GM23338 (cell line): Measurements from ENCODE around the gene EPHX1.

Experiments
- EZH2 ChIP-seq: fragments of 200-600 bp; sonication (generic); IDR thresholded peaks from one replicate; pipeline ENCODE4 v1.8.0; 2017; ENCODE audit warnings: antibody characterized with exemption, mild to moderate bottlenecking, low read depth; ENCODE audit not compliant: unreplicated experiment
- POLR2AphosphoS5 ChIP-seq: IDR thresholded peaks from 2 replicates; pipeline ENCODE4 v1.6.1; 2016; ENCODE audit warnings: antibody characterized with exemption, low read depth
- TF ChIP-seq, protein P1 (sequence below), 2 experiments: fragments of 200-600 bp in 1 of 2; sonication (generic) in 1 of 2; conservative IDR thresholded peaks; 2 replicates each; pipeline versions ENCODE4 v1.5.1 to v1.6.1; 2016 to 2017; ENCODE audit warnings: antibody characterized with exemption in 2 of 2, low read depth in 2 of 2, mild to moderate bottlenecking in 2 of 2, moderate library complexity in 1 of 2
- TF ChIP-seq, protein P2 (sequence below): IDR thresholded peaks from 2 replicates; pipeline ENCODE4 v1.6.1; 2016; ENCODE audit warnings: antibody characterized with exemption

GRCh38 chr1:225808136-225808535, 1.8 kb upstream of the EPHX1 start:
- TF ChIP-seq, protein P1, sequence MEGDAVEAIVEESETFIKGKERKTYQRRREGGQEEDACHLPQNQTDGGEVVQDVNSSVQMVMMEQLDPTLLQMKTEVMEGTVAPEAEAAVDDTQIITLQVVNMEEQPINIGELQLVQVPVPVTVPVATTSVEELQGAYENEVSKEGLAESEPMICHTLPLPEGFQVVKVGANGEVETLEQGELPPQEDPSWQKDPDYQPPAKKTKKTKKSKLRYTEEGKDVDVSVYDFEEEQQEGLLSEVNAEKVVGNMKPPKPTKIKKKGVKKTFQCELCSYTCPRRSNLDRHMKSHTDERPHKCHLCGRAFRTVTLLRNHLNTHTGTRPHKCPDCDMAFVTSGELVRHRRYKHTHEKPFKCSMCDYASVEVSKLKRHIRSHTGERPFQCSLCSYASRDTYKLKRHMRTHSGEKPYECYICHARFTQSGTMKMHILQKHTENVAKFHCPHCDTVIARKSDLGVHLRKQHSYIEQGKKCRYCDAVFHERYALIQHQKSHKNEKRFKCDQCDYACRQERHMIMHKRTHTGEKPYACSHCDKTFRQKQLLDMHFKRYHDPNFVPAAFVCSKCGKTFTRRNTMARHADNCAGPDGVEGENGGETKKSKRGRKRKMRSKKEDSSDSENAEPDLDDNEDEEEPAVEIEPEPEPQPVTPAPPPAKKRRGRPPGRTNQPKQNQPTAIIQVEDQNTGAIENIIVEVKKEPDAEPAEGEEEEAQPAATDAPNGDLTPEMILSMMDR (conservative IDR thresholded peaks at IDR 0.05; ENCODE audit: low read depth in 2 of 2), result no peak
- no peak for TF ChIP-seq EZH2
- TF ChIP-seq, protein P2, sequence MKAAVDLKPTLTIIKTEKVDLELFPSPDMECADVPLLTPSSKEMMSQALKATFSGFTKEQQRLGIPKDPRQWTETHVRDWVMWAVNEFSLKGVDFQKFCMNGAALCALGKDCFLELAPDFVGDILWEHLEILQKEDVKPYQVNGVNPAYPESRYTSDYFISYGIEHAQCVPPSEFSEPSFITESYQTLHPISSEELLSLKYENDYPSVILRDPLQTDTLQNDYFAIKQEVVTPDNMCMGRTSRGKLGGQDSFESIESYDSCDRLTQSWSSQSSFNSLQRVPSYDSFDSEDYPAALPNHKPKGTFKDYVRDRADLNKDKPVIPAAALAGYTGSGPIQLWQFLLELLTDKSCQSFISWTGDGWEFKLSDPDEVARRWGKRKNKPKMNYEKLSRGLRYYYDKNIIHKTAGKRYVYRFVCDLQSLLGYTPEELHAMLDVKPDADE, result no peak
- TF ChIP-seq POLR2AphosphoS5, result no peak
